Gastrocnemius medialis (tissue), 4 donors: ENCODE measurements around the gene EWSR1. TPM values are rescaled to one million over a fixed set of nuclear protein-coding genes. Genes with fewer than 3 reads are reported as not detected.

Experiments used
- ATAC-seq, 2 donors: fragments of 150-250 bp; one replicate each; pipeline ENCODE4 v1.9.1; 2016
- DNase-seq, 2 donors: peaks; one replicate each; pipeline ENCODE4 v3.0.0-alpha.2; 2019
- H3K27ac ChIP-seq, 4 donors: fragments of 200-600 bp; sonication (generic); 1 replicate in 1 of 4; 2 replicates in 3 of 4; pipeline ENCODE4 v1.5.1; 2016 to 2018; ENCODE audit warnings: mild to moderate bottlenecking in 2 of 4, moderate library complexity in 1 of 4
- H3K27me3 ChIP-seq, 3 donors: fragments of 200-600 bp; sonication (generic) in 2 of 3; 1 replicate in 1 of 3; 2 replicates in 2 of 3; pipeline versions ENCODE4 v1.5.1 to v1.6.0; 2016 to 2019; ENCODE audit warnings: mild to moderate bottlenecking in 1 of 3, moderate library complexity in 1 of 3
- H3K36me3 ChIP-seq, 2 donors: fragments of 200-600 bp; sonication (generic) in 1 of 2; one replicate each; pipeline ENCODE4 v1.5.1; 2017 to 2018
- H3K4me1 ChIP-seq, 2 donors: fragments of 200-600 bp; sonication (generic) in 1 of 2; one replicate each; pipeline ENCODE4 v1.5.1; 2016 to 2017; ENCODE audit warnings: mild to moderate bottlenecking in 2 of 2
- H3K4me3 ChIP-seq, 4 donors: fragments of 200-600 bp; sonication (generic) in 3 of 4; 1 replicate in 1 of 4; 2 replicates in 3 of 4; pipeline ENCODE4 v1.5.1; 2016 to 2019; ENCODE audit warnings: mild to moderate bottlenecking in 2 of 4
- H3K9me3 ChIP-seq, 3 donors: fragments of 200-600 bp; sonication (generic) in 2 of 3; 1 replicate in 1 of 3; 2 replicates in 2 of 3; pipeline ENCODE4 v1.5.1; 2016 to 2019
- POLR2A ChIP-seq, 2 donors: fragments of 450-650 bp; IDR thresholded peaks; one replicate each; pipeline ENCODE4 v1.6.1; 2017; ENCODE audit warnings: antibody characterized with exemption in 2 of 2, mild to moderate bottlenecking in 2 of 2, moderate library complexity in 2 of 2
- in situ Hi-C, 4 donors: fragments of 200-750 bp; cut with MboI; loops; one replicate each; pipeline versions ENCODE4 v1.15.0 to v1.8.0; 2017; ENCODE audit warnings: low sequenced_read_pairs in 4 of 4
- intact Hi-C: fragments of 100-400 bp; cut with DNase I; formaldehyde crosslinking; loops from one replicate; pipeline ENCODE4 v1.15.1; 2023; ENCODE audit warnings: low total_unique reads
- total RNA-seq, 4 donors: library from RNA; depleted of rRNA; stranded (reverse); fragments of >200 nt; gene quantifications; one replicate each; pipeline versions ENCODE4 v1.1.0 to v1.2.3, GENCODE V29; 2016
- TF ChIP-seq, protein P1 (sequence below), 5 experiments: fragments of 450-650 bp in 3 of 5; fragments of 200-600 bp in 2 of 5; sonication (generic) in 2 of 5; IDR thresholded peaks in 4 of 5; conservative IDR thresholded peaks in 1 of 5; 1 replicate in 4 of 5; 2 replicates in 1 of 5; pipeline ENCODE4 v1.5.1; 2016 to 2019; ENCODE audit warnings: antibody characterized with exemption in 5 of 5, mild to moderate bottlenecking in 3 of 5, moderate library complexity in 3 of 5

EWSR1 gene
- total RNA-seq, 4 donors from 2014 or later, result 192 to 269 (median 202) TPM

DNA sequence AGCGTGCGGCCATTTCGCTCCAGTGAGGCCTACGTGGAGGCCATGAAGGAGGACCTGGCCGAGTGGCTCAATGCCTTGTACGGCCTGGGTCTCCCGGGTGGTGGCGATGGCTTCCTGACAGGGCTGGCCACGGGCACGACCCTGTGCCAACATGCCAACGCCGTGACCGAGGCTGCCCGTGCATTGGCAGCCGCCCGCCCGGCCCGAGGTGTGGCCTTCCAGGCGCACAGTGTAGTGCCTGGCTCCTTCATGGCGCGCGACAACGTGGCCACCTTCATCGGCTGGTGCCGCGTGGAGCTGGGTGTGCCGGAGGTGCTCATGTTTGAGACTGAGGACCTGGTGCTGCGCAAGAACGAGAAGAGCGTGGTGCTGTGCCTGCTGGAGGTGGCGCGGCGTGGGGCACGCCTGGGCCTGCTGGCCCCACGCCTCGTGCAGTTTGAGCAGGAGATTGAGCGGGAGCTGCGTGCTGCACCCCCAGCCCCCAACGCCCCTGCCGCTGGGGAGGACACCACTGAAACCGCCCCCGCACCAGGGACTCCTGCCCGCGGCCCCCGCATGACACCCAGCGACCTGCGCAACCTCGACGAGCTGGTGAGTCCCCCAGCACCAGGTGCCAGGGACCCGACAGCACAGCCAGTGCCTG, 40.2 kb downstream of the EWSR1 start:
- in situ Hi-C loops, result loop anchor here in 1 of 4 donors (10.0 kb wide), 1 partner anchor 87 kb away; no protein-coding TSS in a partner anchor

DNA sequence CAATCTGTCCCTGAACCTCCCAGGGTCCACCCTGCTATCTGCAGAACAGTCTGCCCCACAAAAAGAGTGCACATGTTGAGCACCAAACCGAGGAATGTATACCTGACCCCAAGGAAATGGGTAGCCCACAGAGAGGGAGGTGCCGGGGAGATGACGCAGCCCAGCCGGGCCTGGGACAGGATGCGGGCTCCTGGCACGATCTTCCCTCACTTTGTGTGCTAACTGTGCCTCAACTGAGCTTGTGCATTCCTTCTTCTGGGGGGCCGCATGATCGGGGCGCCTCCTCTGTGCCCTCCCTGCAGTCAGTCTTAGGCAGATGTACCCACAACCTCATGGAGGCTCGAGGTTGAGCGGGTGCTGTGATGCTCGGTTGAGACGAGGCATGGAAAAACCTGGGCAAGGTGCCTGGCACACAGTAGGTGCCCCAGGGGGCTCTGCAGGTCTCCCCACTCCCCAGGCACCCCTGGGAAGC, 40.8 kb downstream of the EWSR1 start:
- no peak for DNase-seq
- H3K27me3 ChIP-seq, result peaks cover 6 to 11% (median 9%) of the 10 kb centered on the region in 3 donors
- peak overlapping the region; percentile 84 to 98 (median 94) for H3K4me3 ChIP-seq
- in situ Hi-C loops (loop anchor here in 1 of 4 donors (10.0 kb wide), 1 partner anchor 86 kb away; no protein-coding TSS in a partner anchor), intact Hi-C loops (no loop called here)
- no peaks in the 10 kb centered on the region for H3K36me3 ChIP-seq
- peak overlapping the region; percentile 80 to 89 (median 83) for H3K27ac ChIP-seq
- peaks cover 32 to 52% of the 10 kb centered on the region in 2 donors for H3K4me1 ChIP-seq
- no peaks in the 10 kb centered on the region for H3K9me3 ChIP-seq
- TF ChIP-seq, protein P1, sequence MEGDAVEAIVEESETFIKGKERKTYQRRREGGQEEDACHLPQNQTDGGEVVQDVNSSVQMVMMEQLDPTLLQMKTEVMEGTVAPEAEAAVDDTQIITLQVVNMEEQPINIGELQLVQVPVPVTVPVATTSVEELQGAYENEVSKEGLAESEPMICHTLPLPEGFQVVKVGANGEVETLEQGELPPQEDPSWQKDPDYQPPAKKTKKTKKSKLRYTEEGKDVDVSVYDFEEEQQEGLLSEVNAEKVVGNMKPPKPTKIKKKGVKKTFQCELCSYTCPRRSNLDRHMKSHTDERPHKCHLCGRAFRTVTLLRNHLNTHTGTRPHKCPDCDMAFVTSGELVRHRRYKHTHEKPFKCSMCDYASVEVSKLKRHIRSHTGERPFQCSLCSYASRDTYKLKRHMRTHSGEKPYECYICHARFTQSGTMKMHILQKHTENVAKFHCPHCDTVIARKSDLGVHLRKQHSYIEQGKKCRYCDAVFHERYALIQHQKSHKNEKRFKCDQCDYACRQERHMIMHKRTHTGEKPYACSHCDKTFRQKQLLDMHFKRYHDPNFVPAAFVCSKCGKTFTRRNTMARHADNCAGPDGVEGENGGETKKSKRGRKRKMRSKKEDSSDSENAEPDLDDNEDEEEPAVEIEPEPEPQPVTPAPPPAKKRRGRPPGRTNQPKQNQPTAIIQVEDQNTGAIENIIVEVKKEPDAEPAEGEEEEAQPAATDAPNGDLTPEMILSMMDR (IDR thresholded peaks at IDR 0.05 in 4 of 5, conservative IDR thresholded peaks at IDR 0.05 in 1 of 5), result no peak
- no peak for TF ChIP-seq POLR2A (IDR thresholded peaks at IDR 0.05)
- ATAC-seq, result no peak

More for the DNA sequence above, 40.2 kb downstream of the EWSR1 start:
- Histone ChIP-seq H3K27ac (peak overlapping the region; percentile 80 to 89 (median 83)), H3K27me3 (peaks cover under 1 to 6% (median 5%) of the 10 kb centered on the region in 3 donors), H3K4me1 (peaks cover 32 to 48% of the 10 kb centered on the region in 2 donors), H3K36me3 (no peaks in the 10 kb centered on the region), H3K4me3 (peak overlapping the region; percentile 84 to 98 (median 94)), H3K9me3 (no peaks in the 10 kb centered on the region)
- TF ChIP-seq, protein P1 (IDR thresholded peaks at IDR 0.05 in 4 of 5, conservative IDR thresholded peaks at IDR 0.05 in 1 of 5), result no peak
- no peak for TF ChIP-seq POLR2A (IDR thresholded peaks at IDR 0.05)
- DNase-seq, result no peak
- no peak for ATAC-seq
- intact Hi-C loops, result no loop called here

DNA sequence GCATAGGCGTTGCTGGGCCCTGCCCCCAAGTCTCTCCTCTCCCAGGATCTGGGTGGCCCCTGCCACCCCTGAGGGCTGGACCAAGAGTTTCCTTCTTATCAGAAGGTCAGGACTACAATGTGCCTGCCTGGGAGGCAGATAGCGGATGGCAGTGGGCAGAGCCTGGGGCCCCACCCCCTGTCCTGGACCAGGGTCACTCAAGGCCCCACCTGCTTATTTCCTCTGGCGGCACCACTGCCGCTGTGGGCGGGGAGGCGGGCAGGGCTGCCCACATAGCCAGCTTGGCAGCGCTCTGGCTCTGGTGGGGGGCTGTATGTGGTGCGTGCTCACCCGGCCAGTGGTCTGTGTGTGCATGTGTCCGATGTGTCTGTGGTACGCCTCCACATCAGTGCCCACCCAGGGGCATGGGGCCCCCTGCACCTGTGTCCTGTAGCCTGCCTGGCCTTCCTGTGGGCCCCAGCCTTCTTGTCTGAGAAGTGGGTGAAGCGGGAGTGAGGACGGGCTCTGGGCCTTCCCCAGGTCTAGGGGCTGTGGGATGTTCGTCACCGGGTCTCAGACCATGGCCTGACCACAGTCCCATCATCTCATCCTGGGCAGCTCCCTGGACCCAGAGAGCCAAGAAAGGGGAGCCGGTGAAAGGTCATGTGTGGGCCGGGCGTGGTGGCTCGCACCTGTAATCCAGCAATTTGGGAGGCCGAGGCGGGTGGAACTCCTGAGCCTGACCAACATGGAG, 41.4 kb downstream of the EWSR1 start:
- Histone ChIP-seq H3K27me3 (peaks cover 12 to 18% (median 16%) of the 10 kb centered on the region in 3 donors), H3K27ac (peak overlapping the region; percentile 67 to 89 (median 81)), H3K4me1 (peaks cover 32 to 59% of the 10 kb centered on the region in 2 donors), H3K36me3 (no peaks in the 10 kb centered on the region), H3K4me3 (peak overlapping the region; percentile 20 to 94 (median 56)), H3K9me3 (no peaks in the 10 kb centered on the region)
- ATAC-seq, result no peak
- no peak for TF ChIP-seq POLR2A (IDR thresholded peaks at IDR 0.05)
- TF ChIP-seq, protein P1 (IDR thresholded peaks at IDR 0.05 in 4 of 5, conservative IDR thresholded peaks at IDR 0.05 in 1 of 5), result no peak
- no peak for DNase-seq
- in situ Hi-C loops, result loop anchor here in 1 of 4 donors (10.0 kb wide), 1 partner anchor 85 kb away; no protein-coding TSS in a partner anchor
- intact Hi-C loops, result no loop called here

DNA sequence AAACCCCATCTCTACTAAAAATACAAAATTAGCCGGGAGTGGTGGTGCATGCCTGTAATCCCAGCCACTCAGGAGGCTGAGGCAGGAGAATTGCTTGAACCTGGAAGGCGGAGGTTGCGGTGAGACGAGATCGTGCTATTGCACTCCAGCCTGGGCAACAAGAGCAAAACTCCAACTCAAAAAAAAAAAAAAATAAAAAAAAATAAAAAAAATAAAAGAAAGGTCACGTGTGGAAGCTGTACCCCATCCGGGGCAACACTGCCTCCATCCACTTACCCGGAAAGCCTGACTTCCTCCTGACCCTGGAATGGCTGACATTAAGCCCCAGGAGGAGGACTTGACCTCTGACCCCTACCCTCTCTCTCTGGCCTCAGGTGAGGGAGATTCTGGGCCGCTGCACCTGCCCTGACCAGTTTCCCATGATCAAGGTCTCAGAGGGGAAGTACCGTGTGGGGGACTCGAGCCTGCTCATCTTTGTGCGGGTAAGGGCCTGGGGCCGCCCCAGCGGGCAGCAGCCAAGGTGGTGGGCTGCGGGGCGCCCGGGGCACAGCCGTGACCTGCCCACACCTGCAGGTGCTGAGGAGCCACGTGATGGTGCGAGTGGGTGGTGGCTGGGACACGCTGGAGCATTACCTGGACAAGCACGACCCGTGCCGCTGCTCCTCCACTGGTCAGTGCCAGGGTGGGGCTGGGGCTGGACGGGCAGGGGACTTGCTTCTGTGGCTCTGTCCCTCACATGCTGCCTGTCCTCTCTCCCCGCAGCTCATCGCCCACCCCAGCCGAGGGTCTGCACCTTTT, 42.2 kb downstream of the EWSR1 start:
- in situ Hi-C loops (no loop called here), intact Hi-C loops (no loop called here)
- ATAC-seq (no peak), DNase-seq (no peak)
- Histone ChIP-seq H3K4me3 (peak overlapping the region in 1 of 4 donors; percentile 27), H3K36me3 (no peaks in the 10 kb centered on the region), H3K27me3 (peaks cover 17 to 23% (median 21%) of the 10 kb centered on the region in 3 donors), H3K4me1 (peaks cover 32 to 61% of the 10 kb centered on the region in 2 donors), H3K27ac (peak overlapping the region; percentile 67 to 89 (median 81)), H3K9me3 (no peaks in the 10 kb centered on the region)
- TF ChIP-seq, protein P1 (IDR thresholded peaks at IDR 0.05 in 4 of 5, conservative IDR thresholded peaks at IDR 0.05 in 1 of 5), result no peak
- TF ChIP-seq POLR2A (IDR thresholded peaks at IDR 0.05), result no peak
